GM20431 (cell line): ENCODE data around the gene OR1E2.
"Not testable (repeated sequence)": the region's sequence is repeated elsewhere in the genome, so short reads cannot be mapped to it uniquely, and the experiment has no call there.

Experiments used
- in situ Hi-C: fragments of 300-500 bp; cut with MseI, MboI; formaldehyde crosslinking; loops from one replicate; pipeline ENCODE4 v1.15.0; 2020; ENCODE audit warnings: low sequenced_read_pairs; ENCODE audit not compliant: unreplicated experiment

OR1E2 gene

GRCh38 chr17:3433741-3434140 is at the start of gene OR1E2:
Gene OR1E2, minus strand, starts transcription at chr17:3433841. Its CDS starts 0 bp downstream, at chr17:3433841.
- in situ Hi-C loops: no loop called here

GRCh38 chr17:3482852-3483251 is 49.2 kb upstream of the OR1E2 start:
- in situ Hi-C loops: no loop called here

GRCh38 chr17:3479988-3480387 is 46.3 kb upstream of the OR1E2 start:
- in situ Hi-C loops: no loop called here

- in situ Hi-C loops: no loop called here
These were observed 42.4 kb upstream of the OR1E2 start, which contains the start of gene ASPA for GRCh38 chr17:3475812-3476610. Gene ASPA, plus strand, starts transcription at chr17:3475997. Its CDS starts 163 bp downstream, at chr17:3476160.

- in situ Hi-C loops: no loop called here
These were observed 41.6 kb upstream of the OR1E2 start for GRCh38 chr17:3475251-3475685.

- in situ Hi-C loops: no loop called here
These were observed 40.6 kb upstream of the OR1E2 start for GRCh38 chr17:3474212-3474611.

- in situ Hi-C loops: no loop called here
These were observed 38.5 kb upstream of the OR1E2 start for GRCh38 chr17:3472137-3472536.

- in situ Hi-C loops: no loop called here
These were observed 38.0 kb upstream of the OR1E2 start, which contains the start of gene SPATA22 for GRCh38 chr17:3471599-3471998. Gene SPATA22, minus strand, starts transcription at chr17:3471819. Its CDS starts 2,494 bp downstream, at chr17:3469325.

GRCh38 chr17:3469529-3469928 is 35.9 kb upstream of the OR1E2 start:
- in situ Hi-C loops: no loop called here

- in situ Hi-C loops: not testable (repeated sequence)
These were observed 32.7 kb upstream of the OR1E2 start for GRCh38 chr17:3466355-3466754.

GRCh38 chr17:3448059-3448665 is 14.5 kb upstream of the OR1E2 start:
- in situ Hi-C loops: no loop called here

- in situ Hi-C loops: no loop called here
These were observed 14.0 kb upstream of the OR1E2 start for GRCh38 chr17:3447625-3448024.

GRCh38 chr17:3440451-3440850 is 6.8 kb upstream of the OR1E2 start:
- in situ Hi-C loops: no loop called here

- in situ Hi-C loops: no loop called here
These were observed 4.7 kb upstream of the OR1E2 start for GRCh38 chr17:3438368-3438767.

- in situ Hi-C loops: not testable (repeated sequence)
These were observed 426 bp downstream of the OR1E2 start for GRCh38 chr17:3433215-3433614.

- in situ Hi-C loops: no loop called here
These were observed 15.4 kb downstream of the OR1E2 start for GRCh38 chr17:3418222-3418621.

- in situ Hi-C loops: no loop called here
These were observed 18.0 kb downstream of the OR1E2 start for GRCh38 chr17:3415610-3416009.

GRCh38 chr17:3412216-3412615 is 21.4 kb downstream of the OR1E2 start:
- in situ Hi-C loops: not testable (repeated sequence)

GRCh38 chr17:3411070-3411469 is 22.6 kb downstream of the OR1E2 start, which contains the start of gene OR3A3:
Gene OR3A3, plus strand, starts transcription at chr17:3411370.
- in situ Hi-C loops: no loop called here

GRCh38 chr17:3403856-3404255 is 29.8 kb downstream of the OR1E2 start:
- in situ Hi-C loops: not testable (repeated sequence)

GRCh38 chr17:3401786-3402185 is 31.9 kb downstream of the OR1E2 start:
- in situ Hi-C loops: no loop called here
